ENCODE data around the gene MBTPS1.

The MBTPS1 gene

DNA sequence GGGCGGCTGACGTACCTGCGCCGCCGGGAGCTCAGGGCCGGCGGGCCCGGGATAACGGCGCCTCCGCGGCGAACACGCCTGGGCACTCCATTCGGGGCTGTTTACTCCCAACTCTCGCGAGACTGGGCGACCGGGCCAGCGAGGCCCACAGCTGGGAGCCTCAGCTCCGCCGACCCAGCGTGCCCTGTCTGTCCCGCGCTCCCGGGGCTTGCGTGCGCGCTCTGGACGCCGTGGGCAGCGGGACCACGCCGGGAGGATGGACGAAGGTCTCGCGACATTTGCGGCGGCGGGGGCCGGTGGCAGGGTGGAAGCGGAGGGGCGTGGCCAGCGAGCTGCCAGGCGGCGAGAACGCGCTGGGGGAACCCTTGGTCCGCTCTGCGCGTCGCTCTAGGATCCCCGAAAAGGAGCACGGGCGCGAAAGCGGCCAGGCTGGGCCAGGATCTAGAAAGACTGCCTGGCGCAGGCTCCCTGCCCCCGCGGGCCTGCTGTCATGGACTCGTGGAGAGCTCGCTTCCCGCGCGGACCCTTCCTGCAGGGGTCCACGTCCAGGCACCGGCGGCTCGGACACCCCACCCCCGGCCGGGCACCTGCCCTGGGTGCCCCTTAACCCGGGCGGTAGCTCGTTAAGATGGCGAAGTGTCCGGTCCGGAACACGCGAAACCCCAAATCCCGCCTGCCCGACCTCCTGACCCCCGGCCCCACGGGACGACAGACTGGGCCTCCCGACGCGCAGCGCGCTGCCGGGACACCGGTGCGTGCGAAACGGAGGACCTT, at the start of gene MBTPS1:
TSS of gene MBTPS1 (minus strand) at position 223 of the 774 bp plus-strand sequence. CDS start 15,159 bp downstream, outside the sequence.
- peak; percentile 82 to 96 for DNase-seq

DNA sequence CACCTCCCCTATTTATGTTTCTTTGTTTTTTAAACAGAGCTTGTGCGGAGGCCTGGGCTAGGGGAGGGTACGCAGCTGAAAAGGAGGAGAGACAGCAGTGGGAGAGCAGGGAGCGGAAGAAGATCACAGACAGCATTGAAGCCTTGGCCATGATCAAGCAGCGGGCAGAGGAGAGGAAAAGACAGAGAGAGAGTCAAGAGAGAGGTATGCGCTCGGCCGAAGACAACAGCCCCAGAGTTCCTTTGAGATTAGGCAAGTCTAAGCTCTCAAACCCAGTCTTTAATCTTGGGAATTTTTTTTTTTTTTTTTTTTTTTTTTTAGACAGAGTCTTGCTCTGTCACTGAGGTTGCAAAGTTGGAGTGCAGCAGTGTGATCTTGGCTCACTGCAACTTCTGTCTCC, 49.0 kb upstream of the MBTPS1 start:
- DNase-seq = no peak

GRCh38 chr16:84161801-84162200, 45.1 kb upstream of the MBTPS1 start:
- no peak for DNase-seq

DNA sequence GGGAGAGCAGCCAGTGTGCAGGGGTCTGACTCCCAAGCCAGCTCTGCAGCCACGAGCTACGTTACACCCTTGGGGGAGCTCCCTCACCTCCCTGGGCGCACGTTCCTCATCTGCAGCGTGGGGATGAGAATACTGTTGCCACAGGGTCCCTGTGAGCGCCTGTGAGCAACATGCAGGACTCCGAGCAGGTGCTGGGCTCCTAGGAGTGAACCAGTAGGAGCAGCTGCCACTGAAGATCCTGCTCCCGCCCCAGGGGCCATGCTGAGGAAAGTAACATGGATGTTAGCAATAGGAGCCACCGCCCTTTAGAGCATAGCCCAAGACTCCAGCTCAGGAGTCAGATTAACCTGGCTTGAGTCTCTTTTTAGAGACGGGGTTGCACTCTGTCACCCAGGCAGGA, 44.3 kb upstream of the MBTPS1 start:
- no peak for DNase-seq

- DNase-seq = no peak
These were observed 43.1 kb upstream of the MBTPS1 start for GRCh38 chr16:84159800-84160199.

- DNase-seq = no peak
These were observed 42.3 kb upstream of the MBTPS1 start for GRCh38 chr16:84159007-84159406.

DNA sequence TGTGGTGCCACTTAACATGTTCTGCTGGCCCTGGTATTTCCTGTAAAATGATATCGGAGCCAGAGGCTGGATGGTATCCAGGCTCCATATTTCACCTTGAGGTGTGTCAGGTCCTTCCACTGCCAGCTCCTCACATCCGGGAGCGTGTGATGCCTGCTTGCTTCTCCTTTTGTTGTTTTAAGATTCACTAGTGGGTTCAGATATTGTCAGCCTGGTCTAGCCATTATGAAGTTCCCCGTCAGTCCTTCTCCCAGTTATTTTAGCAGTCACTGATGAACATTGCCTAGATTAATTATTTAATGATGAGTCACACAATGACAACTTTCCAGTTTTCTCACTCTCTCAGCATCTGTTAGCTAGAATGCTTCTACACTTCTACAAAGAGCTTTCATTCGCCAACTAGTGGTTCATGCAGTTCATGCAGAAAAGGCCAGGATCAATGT, 39.6 kb upstream of the MBTPS1 start:
- no peak for DNase-seq

DNA sequence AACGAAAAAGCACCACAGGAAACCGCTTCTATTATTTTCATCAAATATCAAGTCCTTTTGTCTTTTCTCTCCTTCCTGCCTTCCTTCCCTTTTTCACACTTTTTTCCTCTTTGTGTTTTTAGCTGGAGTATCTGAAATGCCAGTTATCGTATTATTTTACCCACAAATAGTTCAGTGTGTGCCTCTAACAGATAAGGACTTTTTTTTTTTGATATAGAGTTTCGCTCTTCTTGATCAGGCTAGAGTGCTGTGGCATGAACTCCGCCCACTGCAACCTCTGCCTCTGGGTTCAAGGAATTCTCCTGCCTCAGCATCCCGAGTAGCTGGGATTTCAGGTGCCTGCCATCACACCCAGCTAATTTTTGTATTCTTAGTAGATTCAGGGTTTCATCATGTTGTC, 39.0 kb upstream of the MBTPS1 start:
- no peak for DNase-seq

GRCh38 chr16:84155226-84155625, 38.5 kb upstream of the MBTPS1 start:
- no peak for DNase-seq

GRCh38 chr16:84153660-84154214, 37.0 kb upstream of the MBTPS1 start:
- no peak for DNase-seq

DNA sequence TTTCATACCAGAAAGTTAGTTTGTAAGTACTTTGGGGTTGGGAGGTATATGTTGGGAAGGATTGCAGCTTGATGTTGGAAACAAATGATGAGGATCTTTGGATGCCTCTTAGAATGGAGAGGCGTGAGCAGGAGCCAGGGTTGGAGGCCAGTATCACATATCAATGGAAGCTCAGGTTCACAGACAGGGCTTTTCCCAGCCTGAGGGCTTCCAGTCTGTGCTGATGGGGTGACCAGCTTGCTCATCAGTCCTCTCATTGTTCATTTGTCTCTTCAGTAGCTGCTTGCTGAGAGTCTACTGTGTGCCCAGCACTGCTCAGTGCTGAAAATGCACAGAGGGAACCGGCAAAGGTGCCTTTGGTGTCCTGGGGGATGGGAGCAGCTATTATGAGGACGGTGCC, 34.2 kb upstream of the MBTPS1 start:
- DNase-seq = no peak

DNA sequence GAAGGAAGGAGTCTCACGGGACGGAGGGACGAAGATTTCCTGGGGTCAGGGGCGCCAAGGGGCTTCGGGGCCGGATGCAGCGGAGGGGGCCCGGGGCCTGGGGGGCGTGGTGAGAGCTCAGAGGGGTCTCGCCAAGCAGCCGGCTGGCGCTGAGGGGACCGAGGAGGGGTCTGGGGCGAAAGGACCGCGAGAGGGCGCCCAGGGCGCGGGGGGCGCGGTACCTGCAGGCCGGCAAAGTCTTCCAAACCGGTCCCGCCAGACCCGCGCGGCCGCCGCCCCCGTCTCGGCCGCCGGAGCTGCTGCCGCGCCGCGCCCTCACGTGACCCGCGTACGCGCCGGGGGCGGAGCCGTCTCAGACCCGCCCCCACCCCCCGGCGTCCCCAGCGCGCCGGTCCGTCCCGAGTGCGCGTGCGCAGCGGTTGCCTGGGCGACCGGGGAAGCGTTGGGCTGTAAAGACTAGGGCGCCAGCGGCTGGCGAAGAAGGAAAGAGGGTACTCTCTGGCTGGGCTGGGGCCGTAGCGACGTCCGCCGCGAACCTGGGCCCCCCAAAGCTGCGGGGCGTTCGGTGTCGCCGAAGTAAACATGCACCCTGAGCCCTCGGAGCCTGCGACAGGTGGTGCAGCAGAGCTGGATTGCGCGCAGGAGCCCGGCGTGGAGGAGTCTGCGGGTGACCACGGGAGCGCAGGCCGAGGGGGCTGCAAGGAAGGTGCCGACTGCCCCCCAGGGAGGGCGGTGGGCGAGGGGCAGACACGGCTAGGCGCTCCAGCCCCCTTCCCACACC, 28.3 kb upstream of the MBTPS1 start, which contains the start of the genes DNAAF1 and HSDL1:
TSS of gene DNAAF1 (plus strand) at position 450 of the 781 bp plus-strand sequence. CDS start at position 583, 133 bp downstream.
TSS of gene HSDL1 (minus strand) at position 319 of the 781 bp plus-strand sequence. CDS start 13,856 bp downstream, outside the sequence.
- peak; percentile 29 to 83 for DNase-seq

GRCh38 chr16:84144209-84144858, 27.6 kb upstream of the MBTPS1 start:
- no peak for DNase-seq

- no peak for DNase-seq
These were observed 27.1 kb upstream of the MBTPS1 start for GRCh38 chr16:84143784-84144199.

DNA sequence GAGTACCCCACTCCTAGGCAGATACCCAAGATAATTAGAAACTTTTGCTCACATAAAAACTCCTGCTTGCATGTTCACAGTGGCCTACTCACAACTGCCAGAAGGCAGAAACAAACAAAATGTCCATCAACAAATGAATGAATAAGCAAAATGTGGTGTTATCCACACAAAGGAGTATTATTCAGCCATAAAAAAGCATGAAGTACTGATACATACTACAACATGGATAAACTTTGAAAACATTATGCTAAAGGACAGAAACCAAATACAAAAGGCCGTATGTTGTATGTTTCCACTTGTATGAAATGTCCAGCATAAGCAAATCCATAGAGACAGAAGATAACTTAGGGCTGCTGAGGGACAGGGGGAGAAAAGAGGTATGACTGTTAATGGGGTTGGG, 26.3 kb upstream of the MBTPS1 start:
- no peak for DNase-seq

DNA sequence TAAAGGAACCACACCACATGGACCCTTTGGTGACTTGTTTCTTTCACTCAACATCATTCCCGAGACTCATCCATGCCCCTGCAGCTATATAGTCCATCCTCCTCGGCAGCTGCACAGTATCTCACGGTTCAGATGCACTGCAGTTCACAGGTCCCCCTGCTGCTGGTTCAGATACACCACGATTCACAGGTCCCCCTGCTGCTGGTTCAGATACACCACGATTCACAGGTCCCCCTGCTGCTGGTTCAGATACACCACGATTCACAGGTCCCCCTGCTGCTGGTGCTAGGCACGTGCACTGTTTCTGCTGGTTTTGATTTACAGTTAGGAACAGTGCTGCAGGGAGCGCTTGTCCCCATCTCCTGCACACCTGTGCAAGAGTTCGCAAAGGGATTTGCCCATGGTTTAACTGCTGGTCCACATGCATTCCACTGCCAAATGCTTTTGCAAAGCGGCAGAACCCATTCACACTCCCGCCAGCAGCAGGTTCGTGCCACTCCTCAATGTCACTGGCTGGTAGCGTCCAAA, 24.5 kb upstream of the MBTPS1 start:
- DNase-seq = no peak

DNA sequence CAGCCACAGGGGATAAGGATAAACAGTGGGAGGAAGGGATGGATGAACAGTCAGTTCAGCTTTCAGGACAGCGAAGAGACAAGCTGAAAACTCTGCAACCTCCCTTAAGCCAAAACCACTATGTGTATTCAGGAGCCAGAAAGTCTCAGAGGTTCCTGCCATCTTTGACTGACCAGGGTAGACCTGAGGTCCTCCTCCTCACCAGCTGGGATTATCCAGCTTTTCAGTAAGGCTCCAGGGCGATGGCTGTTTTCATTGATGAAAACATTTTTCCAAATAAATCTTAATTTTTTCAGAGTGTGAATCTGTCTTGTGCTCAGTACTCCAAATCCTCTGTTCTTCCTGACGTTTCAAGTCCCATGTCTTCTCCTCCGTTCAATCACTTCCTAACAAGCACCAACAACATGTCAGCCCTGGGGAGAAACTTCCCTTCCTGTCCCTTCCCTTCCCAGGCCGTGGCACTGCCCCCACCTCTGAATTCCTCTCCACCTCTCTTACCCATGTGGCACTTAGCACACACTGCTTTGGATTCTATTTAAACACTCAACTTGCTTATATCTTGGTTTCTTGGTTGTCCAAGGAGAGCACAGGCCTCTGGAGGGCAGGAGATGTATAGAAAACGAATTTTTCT, 23.0 kb upstream of the MBTPS1 start:
- DNase-seq = no peak

- no peak for DNase-seq
These were observed 22.3 kb upstream of the MBTPS1 start for GRCh38 chr16:84138824-84139627.

DNA sequence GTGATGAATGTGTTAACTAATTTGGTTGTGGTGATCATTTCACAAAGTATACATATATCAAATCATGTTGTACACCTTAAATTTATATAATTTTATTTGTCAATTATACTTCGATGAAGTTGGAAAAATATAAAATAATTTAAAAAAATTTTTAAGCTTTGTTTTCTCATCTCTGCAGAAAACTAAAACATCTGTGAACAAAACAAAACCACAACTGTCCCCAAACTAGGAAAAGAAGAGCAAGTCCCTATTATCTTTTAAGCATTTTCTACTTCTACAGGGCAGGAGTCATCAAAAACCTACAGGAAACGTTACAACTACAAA, 21.7 kb upstream of the MBTPS1 start:
- no peak for DNase-seq

DNA sequence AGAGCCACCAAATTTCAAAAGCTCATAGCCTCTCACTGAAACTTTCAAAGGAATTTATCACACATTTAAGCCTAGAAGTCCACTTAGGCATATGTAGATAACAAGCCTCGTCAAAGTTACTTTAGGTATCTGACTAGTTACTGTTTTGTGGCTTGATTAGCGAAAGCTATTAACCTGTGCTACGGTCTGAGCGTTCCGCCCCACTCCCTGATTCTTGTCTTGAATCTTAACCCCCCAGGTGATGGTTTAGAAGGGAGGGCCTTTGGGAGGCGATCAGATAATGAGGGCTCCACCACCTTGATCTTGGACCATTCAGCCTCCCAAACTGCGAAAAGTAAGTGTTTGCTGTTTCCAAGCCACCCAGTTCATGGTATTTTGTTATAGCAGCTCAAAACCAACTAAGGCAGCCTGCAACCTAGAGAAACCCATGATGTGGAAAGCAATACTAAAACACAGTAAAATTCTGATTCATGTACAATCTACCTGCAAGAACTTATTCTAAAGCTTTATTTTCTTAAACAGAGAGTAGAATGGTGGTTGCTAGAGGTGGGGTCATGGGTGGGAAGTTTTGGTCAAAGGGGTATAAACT, 21.1 kb upstream of the MBTPS1 start:
- no peak for DNase-seq

DNA sequence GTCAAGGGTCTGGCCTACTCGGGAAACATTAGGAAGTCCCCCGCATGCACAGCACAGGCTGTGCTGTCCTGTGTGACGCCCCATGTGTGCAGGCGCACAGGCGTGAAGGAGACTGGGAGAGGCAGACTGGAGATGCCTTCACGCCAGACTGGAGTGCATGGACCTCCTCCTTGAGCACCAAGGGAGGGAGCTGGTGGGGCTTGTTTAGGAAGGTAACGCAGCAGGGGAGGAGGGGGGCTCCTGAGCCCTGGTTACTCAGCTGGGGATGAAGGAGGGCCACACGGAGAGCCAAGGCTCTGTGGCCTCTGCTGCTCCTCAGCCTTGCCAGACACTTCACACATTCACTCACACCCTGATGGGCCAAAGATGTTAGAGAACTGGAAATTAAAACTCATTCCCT, 20.5 kb upstream of the MBTPS1 start:
- no peak for DNase-seq
